Naive thymus-derived CD4-positive, alpha-beta T cell (primary cell): Measurements from ENCODE around the gene ERFL. TPM values are rescaled to one million over a fixed set of nuclear protein-coding genes. Genes with fewer than 3 reads are reported as not detected.
A peak's percentile ranks its signal among the peaks of the same experiment; 100 is the strongest.

Experiments used
- ATAC-seq: fragments of 150-1000 bp; cut with Tn5 transposase; 2 replicates; pipeline ENCODE4 v1.10.0; 2021; ENCODE audit warnings: mild to moderate bottlenecking, moderate library complexity
- CTCF ChIA-PET: fragments of 350-600 bp; sonication (Branson Sonifier 250); formaldehyde crosslinking; loops from one replicate; lab custom pipeline; 2021; ENCODE audit warnings: antibody characterized with exemption; lab: Charles Lee
- POLR2A ChIA-PET: fragments of 350-600 bp; sonication (Branson Sonifier 250); formaldehyde crosslinking; loops from one replicate; lab custom pipeline; 2021; ENCODE audit warnings: antibody characterized with exemption, inconsistent platforms; lab: Charles Lee
- DNase-seq, 9 donors: peaks; one replicate each; pipeline versions ENCODE4 v3.0.0 to v3.0.0-alpha.2; 2020 to 2022; ENCODE audit warnings: mixed read lengths in 1 of 9
- H3K27ac ChIP-seq: one replicate; pipeline ENCODE4 v1.7.0; 2013; ENCODE audit warnings: mild to moderate bottlenecking, low read depth, low read length, moderate library complexity
- H3K27me3 ChIP-seq, 2 donors: one replicate each; pipeline ENCODE4 v1.7.0; 2013; ENCODE audit warnings: low read length in 2 of 2, mild to moderate bottlenecking in 2 of 2, moderate library complexity in 2 of 2; ENCODE audit not compliant: control insufficient read depth in 2 of 2, insufficient read depth in 2 of 2
- H3K36me3 ChIP-seq, 3 experiments: 1 replicate in 2 of 3; 2 replicates in 1 of 3; pipeline ENCODE4 v1.7.0; 2013; ENCODE audit warnings: low read length in 3 of 3, mild to moderate bottlenecking in 3 of 3, moderate library complexity in 1 of 3; ENCODE audit not compliant: insufficient read depth in 3 of 3, control insufficient read depth in 2 of 3
- H3K4me1 ChIP-seq, 2 donors: one replicate each; pipeline ENCODE4 v1.7.0; 2013; ENCODE audit warnings: low read length in 2 of 2, mild to moderate bottlenecking in 2 of 2, moderate library complexity in 1 of 2; ENCODE audit not compliant: control insufficient read depth in 2 of 2, insufficient read depth in 2 of 2
- H3K4me3 ChIP-seq: 2 replicates; pipeline ENCODE4 v1.7.0; 2013; ENCODE audit warnings: mild to moderate bottlenecking, low read length
- H3K9me3 ChIP-seq, 3 experiments: 1 replicate in 2 of 3; 2 replicates in 1 of 3; pipeline ENCODE4 v1.7.0; 2013; ENCODE audit warnings: low read length in 3 of 3; ENCODE audit not compliant: control insufficient read depth in 2 of 3
- H3K27ac Mint-ChIP-seq, 9 donors: one replicate each; pipeline ENCODE4 v1.8.0; 2020 to 2022; ENCODE audit warnings: mixed read lengths in 9 of 9, mild to moderate bottlenecking in 8 of 9, moderate library complexity in 5 of 9, inconsistent platforms in 2 of 9
- H3K27me3 Mint-ChIP-seq, 5 donors: one replicate each; pipeline ENCODE4 v1.8.0; 2021 to 2022; ENCODE audit warnings: mixed read lengths in 5 of 5, mild to moderate bottlenecking in 1 of 5
- H3K36me3 Mint-ChIP-seq, 5 donors: one replicate each; pipeline ENCODE4 v1.8.0; 2020 to 2022; ENCODE audit warnings: mixed read lengths in 5 of 5, mild to moderate bottlenecking in 3 of 5, inconsistent platforms in 1 of 5
- H3K4me1 Mint-ChIP-seq, 7 donors: one replicate each; pipeline ENCODE4 v1.8.0; 2020 to 2022; ENCODE audit warnings: mixed read lengths in 7 of 7, mild to moderate bottlenecking in 3 of 7, inconsistent platforms in 1 of 7
- H3K4me3 Mint-ChIP-seq, 10 donors: one replicate each; pipeline ENCODE4 v1.8.0; 2020 to 2022; ENCODE audit warnings: mild to moderate bottlenecking in 10 of 10, mixed read lengths in 10 of 10, moderate library complexity in 6 of 10, inconsistent platforms in 2 of 10
- H3K9me3 Mint-ChIP-seq, 11 donors: one replicate each; pipeline ENCODE4 v1.8.0; 2020 to 2022; ENCODE audit warnings: mixed read lengths in 11 of 11, mild to moderate bottlenecking in 4 of 11, inconsistent platforms in 1 of 11, moderate library complexity in 1 of 11
- intact Hi-C, 2 donors: fragments of 100-400 bp; cut with micrococcal nuclease; formaldehyde crosslinking; loops; one replicate each; pipeline ENCODE4 v1.15.1; 2023
- polyA plus RNA-seq, 2 donors: library from polyadenylated mRNA; unstranded; fragments of 300-500 nt; fragmentation: Illumina TruSeq; gene quantifications; one replicate each; pipeline ENCODE4 v1.2.3, GENCODE V29; 2021
- total RNA-seq, 6 experiments: library from RNA in 5 of 6; stranded (reverse) in 5 of 6; gene quantifications; 1 replicate in 5 of 6; 2 replicates in 1 of 6; pipeline ENCODE4 v1.2.3 and lab custom pipeline; 2021 to 2026

The ERFL gene
- total and polyA plus RNA-seq, 7 experiments from 2014 or later: 3.0 to 15.0 (median 8.0) TPM; not detected in 2

DNA sequence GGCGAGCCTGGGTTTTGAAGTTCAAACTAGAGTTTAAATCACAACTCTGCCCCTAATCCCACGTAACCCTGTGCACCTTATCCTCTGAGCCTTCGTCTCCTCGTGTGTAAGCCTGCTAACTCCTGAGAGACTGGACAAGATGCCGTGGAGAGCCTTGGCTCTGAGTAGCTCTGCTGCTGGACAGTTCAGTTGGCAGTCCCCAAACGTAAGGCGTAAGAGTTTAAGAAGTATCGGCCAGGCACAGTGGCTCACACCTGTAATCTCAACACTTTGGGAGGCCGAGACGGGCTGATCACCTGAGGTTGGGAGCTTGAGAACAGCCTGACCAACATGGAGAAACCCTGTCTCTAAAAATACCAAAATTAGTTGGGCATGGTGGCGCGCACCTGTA, 55.9 kb downstream of the ERFL start:
- Histone ChIP-seq H3K36me3 (peaks cover 0 to 28% (median 10%) of the 10 kb centered on the region in 3 experiments), H3K4me1 (peaks cover 75 to 89% of the 10 kb centered on the region in 2 donors), H3K27me3 (no peaks in the 10 kb centered on the region), H3K27ac (peak overlapping the region; percentile 74), H3K4me3 (no peak overlapping the region), H3K9me3 (no peaks in the 10 kb centered on the region)
- Mint-ChIP-seq H3K9me3 (no peaks in the 10 kb centered on the region), H3K27me3 (no peaks in the 10 kb centered on the region), H3K27ac (peak overlapping the region; percentile 91 to 99 (median 97)), H3K4me1 (peaks cover 44 to 92% (median 78%) of the 10 kb centered on the region in 7 donors), H3K4me3 (peak overlapping the region in 8 of 10 donors; percentile 7 to 93 (median 62)), H3K36me3 (peaks cover 0 to 22% (median 11%) of the 10 kb centered on the region in 5 donors)
- intact Hi-C loops: loop anchor here (2.0 to 5.0 kb wide), 3 partner anchors 38 to 160 kb away; partner anchors contain the start of gene RABAC1 (in 1 of the 2)
- no peak for ATAC-seq
- DNase-seq: no peak
- ChIA-PET POLR2A (interaction anchor here (0.6 to 11.3 kb wide), 20 partner anchors 8 to 1899 kb away, joined by 3 to 565 read pairs (median 6); partner anchors contain the start of genes ARHGEF1, ERFL, RABAC1 and RPS19), CTCF (interaction anchor here (1.1 to 8.7 kb wide), 14 partner anchors 9 to 86 kb away, joined by 3 to 151 read pairs (median 8); partner anchors contain the start of gene RPS19)

DNA sequence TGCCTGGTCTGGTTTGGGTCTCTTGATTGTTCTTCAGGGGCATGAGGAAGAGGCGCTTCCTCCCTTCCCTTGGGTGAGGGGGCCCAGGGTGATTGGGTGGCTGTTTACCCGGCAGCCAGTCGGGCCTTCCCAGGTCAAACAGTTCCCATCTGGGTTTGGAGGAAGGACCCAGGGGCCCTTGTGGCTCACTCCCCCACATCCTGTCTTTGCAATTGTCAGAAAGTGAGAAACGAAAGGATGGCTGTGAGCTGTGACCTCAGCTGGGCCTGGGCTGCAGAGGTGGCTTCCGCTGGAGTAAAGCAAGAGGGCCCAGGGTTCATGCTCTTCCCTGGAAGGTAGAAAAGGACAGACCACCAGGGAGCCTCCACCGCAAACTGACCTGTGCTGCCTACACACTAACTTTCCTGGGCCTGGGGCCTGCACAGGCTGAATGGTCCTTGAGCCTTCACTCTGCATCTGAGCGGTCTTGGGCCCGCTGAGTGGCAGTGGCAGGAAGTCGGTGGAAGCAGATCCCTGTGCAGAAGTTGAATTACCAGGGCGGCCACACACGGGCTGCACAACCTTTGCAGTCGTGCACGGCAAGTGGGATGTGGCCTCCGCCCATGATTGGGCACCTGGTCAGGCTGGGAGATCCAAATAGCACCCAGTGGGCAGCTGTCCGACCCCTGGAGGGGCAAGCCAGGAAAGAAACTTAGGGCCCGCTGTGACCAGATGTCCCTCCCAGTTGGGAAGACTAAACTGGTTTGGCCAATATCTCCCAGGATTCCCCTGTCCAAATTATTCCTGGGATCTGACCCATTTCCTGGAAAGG, 56.5 kb downstream of the ERFL start:
- intact Hi-C loops: loop anchor here (1.0 to 5.0 kb wide), 5 partner anchors 11 to 161 kb away; partner anchors contain the start of genes RPS19 (in 2 of the 2) and RABAC1 (in 1 of the 2)
- peak; percentile 38 to 77 (median 73) for DNase-seq
- H3K27me3 Mint-ChIP-seq: no peaks in the 10 kb centered on the region
- peak overlapping the region; percentile 93 to 99 (median 97) for H3K27ac Mint-ChIP-seq
- Histone ChIP-seq H3K4me3 (no peak overlapping the region), H3K27me3 (no peaks in the 10 kb centered on the region), H3K4me1 (peaks cover 69 to 83% of the 10 kb centered on the region in 2 donors), H3K27ac (peak overlapping the region; percentile 74), H3K36me3 (peaks cover 0 to 28% (median 10%) of the 10 kb centered on the region in 3 experiments), H3K9me3 (no peaks in the 10 kb centered on the region)
- peaks cover 42 to 86% (median 75%) of the 10 kb centered on the region in 7 donors for H3K4me1 Mint-ChIP-seq
- no peaks in the 10 kb centered on the region for H3K9me3 Mint-ChIP-seq
- peak; percentile 50 for ATAC-seq
- peak overlapping the region; percentile 75 to 93 (median 80) for H3K4me3 Mint-ChIP-seq
- peaks cover 0 to 22% (median 11%) of the 10 kb centered on the region in 5 donors for H3K36me3 Mint-ChIP-seq
- ChIA-PET CTCF (interaction anchor here (0.7 to 8.7 kb wide), 11 partner anchors 9 to 87 kb away, joined by 3 to 151 read pairs (median 6); partner anchors contain the start of genes RABAC1 and RPS19), POLR2A (interaction anchor here (0.7 to 11.3 kb wide), 14 partner anchors 9 to 141 kb away, joined by 3 to 565 read pairs (median 12); partner anchors contain the start of genes ARHGEF1, ERFL and RPS19)

DNA sequence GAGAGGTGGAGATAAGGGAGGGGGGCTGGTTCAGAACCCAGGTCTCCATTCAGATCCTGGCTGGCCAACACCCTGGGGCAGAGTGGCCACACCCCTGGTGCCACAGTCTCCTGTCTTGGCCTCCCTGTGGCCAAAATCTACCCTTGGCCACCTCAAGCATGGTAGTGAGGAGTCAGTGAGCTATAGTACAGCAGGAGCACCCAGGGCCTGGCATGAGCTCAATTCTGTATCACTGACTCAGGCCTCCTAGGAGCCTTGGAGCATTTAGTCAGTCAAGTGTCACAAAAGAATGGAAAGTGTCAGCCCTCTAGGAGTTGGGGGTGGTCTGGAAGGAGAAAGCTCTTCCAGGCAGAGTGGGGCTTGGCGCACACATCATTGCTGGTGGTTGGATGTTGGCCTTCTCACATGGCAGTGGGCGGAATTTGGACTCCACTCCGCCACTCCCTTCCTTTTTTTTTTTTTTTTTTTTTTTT, 57.8 kb downstream of the ERFL start:
- no peaks in the 10 kb centered on the region for H3K9me3 Mint-ChIP-seq
- H3K4me1 Mint-ChIP-seq: peaks cover 43 to 82% (median 73%) of the 10 kb centered on the region in 7 donors
- ATAC-seq (no peak), DNase-seq (no peak)
- no peaks in the 10 kb centered on the region for H3K9me3 ChIP-seq
- ChIA-PET CTCF (interaction anchor here (1.0 to 8.7 kb wide), 6 partner anchors 8 to 164 kb away, joined by 3 to 151 read pairs (median 22); partner anchors contain the start of genes RABAC1 and RPS19), POLR2A (interaction anchor here (0.6 to 11.3 kb wide), 8 partner anchors 8 to 1808 kb away, joined by 3 to 565 read pairs (median 6); partner anchors contain the start of genes ARHGEF1 and RPS19)
- H3K27ac ChIP-seq: peak overlapping the region; percentile 52
- no peaks in the 10 kb centered on the region for H3K27me3 ChIP-seq
- peaks cover 0 to 35% (median 10%) of the 10 kb centered on the region in 3 experiments for H3K36me3 ChIP-seq
- H3K36me3 Mint-ChIP-seq: peaks cover 0 to 27% (median 11%) of the 10 kb centered on the region in 5 donors
- intact Hi-C loops: loop anchor here in 1 of 2 donors (5.0 kb wide), 1 partner anchor 162 kb away; no protein-coding TSS in a partner anchor
- no peak overlapping the region for H3K4me3 ChIP-seq
- peaks cover 62 to 70% of the 10 kb centered on the region in 2 donors for H3K4me1 ChIP-seq
- H3K4me3 Mint-ChIP-seq: peak overlapping the region in 8 of 10 donors; percentile 19 to 93 (median 56)
- H3K27ac Mint-ChIP-seq: peak overlapping the region; percentile 65 to 99 (median 88)
- no peaks in the 10 kb centered on the region for H3K27me3 Mint-ChIP-seq

DNA sequence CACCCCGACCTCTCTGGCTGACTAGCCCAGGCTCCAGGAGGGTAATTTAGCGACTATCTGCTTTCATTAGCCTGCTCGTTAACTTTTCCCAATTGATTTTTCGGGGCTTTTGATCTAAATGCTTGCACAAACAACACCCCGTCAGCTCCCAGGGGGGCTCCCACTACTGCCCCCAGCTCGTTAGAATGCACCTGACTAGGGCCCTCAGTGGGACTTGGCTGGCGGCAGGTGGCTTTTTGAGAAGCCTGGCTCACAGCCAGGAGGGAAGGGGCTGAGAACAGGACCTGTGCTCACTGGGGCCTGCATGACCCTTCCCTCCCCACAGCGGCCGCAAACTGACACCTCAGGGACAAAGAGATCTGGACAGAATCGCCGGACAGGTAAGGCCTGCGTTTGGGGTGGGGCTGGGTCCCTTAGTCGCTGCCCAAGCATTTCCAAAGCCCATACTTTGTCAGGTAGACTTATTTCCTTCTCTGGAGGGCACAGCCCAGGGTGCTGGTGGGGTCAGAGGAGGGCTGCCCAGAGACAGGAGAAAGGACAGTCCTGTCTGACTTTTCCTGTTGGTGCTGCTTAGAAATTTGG, 58.8 kb downstream of the ERFL start:
- ChIA-PET POLR2A (interaction anchor here (1.3 to 11.3 kb wide), 2 partner anchors 17 to 55 kb away, joined by 4 to 565 read pairs; partner anchors contain the start of gene ARHGEF1), CTCF (interaction anchor here (6.2 to 8.7 kb wide), 2 partner anchors 9 to 18 kb away, joined by 38 to 151 read pairs; partner anchors contain the start of gene RPS19)
- ATAC-seq (no peak), DNase-seq (no peak)
- peaks cover 46 to 85% (median 73%) of the 10 kb centered on the region in 7 donors for H3K4me1 Mint-ChIP-seq
- no peaks in the 10 kb centered on the region for H3K27me3 ChIP-seq
- H3K36me3 ChIP-seq: peaks cover 9 to 45% (median 15%) of the 10 kb centered on the region in 3 experiments
- peak overlapping the region; percentile 52 for H3K27ac ChIP-seq
- H3K4me3 ChIP-seq: no peak overlapping the region
- no peaks in the 10 kb centered on the region for H3K9me3 ChIP-seq
- no peaks in the 10 kb centered on the region for H3K9me3 Mint-ChIP-seq
- peak overlapping the region in 1 of 10 donors; percentile 33 for H3K4me3 Mint-ChIP-seq
- H3K4me1 ChIP-seq: peaks cover 61 to 69% of the 10 kb centered on the region in 2 donors
- peak overlapping the region in 7 of 9 donors; percentile 30 to 99 (median 83) for H3K27ac Mint-ChIP-seq
- peaks cover 0 to 32% (median 14%) of the 10 kb centered on the region in 5 donors for H3K36me3 Mint-ChIP-seq
- intact Hi-C loops: no loop called here
- H3K27me3 Mint-ChIP-seq: no peaks in the 10 kb centered on the region

DNA sequence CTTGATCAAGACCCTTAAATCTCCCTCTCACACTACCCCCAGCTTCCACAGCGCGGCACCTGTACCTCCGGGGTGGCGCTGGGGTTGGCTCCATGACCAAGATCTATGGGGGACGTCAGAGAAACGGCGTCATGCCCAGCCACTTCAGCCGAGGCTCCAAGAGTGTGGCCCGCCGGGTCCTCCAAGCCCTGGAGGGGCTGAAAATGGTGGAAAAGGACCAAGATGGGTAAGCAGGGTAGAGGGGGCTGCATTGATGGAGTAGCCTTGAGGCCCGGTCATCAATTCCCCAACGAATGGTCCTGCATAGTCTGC, 59.3 kb downstream of the ERFL start:
- no peaks in the 10 kb centered on the region for H3K9me3 ChIP-seq
- DNase-seq (no peak), ATAC-seq (no peak)
- peak overlapping the region; percentile 26 to 95 (median 83) for H3K27ac Mint-ChIP-seq
- H3K27ac ChIP-seq: peak overlapping the region; percentile 52
- H3K4me1 Mint-ChIP-seq: peaks cover 44 to 86% (median 75%) of the 10 kb centered on the region in 7 donors
- peaks cover 61 to 69% of the 10 kb centered on the region in 2 donors for H3K4me1 ChIP-seq
- H3K27me3 Mint-ChIP-seq: no peaks in the 10 kb centered on the region
- intact Hi-C loops: no loop called here
- POLR2A ChIA-PET: interaction anchor here (0.6 to 11.3 kb wide), 3 partner anchors 9 to 75 kb away, joined by 3 to 565 read pairs (median 5); partner anchors contain the start of genes ARHGEF1 and RPS19
- H3K4me3 ChIP-seq: no peak overlapping the region
- H3K9me3 Mint-ChIP-seq: no peaks in the 10 kb centered on the region
- peaks cover 14 to 50% (median 20%) of the 10 kb centered on the region in 3 experiments for H3K36me3 ChIP-seq
- H3K27me3 ChIP-seq: no peaks in the 10 kb centered on the region
- peak overlapping the region in 1 of 10 donors; percentile 28 for H3K4me3 Mint-ChIP-seq
- H3K36me3 Mint-ChIP-seq: peaks cover 5 to 37% (median 19%) of the 10 kb centered on the region in 5 donors
- CTCF ChIA-PET: interaction anchor here (1.1 kb wide), 1 partner anchor 74 kb away, joined by 3 read pairs; no protein-coding TSS in a partner anchor
